Coronary artery (tissue), 2 donors: Measurements from ENCODE around the gene FAM50A.
"Not testable (repeated sequence)": the region's sequence is repeated elsewhere in the genome, so short reads cannot be mapped to it uniquely, and the experiment has no call there.

ENCODE experiments used
- DNase-seq: peaks from one replicate; pipeline ENCODE4 v3.0.0-alpha.2; 2017; ENCODE audit warnings: low spot score
- H3K27ac ChIP-seq, 2 donors: fragments of 200-600 bp; sonication (generic); one replicate each; pipeline ENCODE4 v1.5.1; 2016 to 2019
- H3K4me3 ChIP-seq: fragments of 200-600 bp; sonication (generic); 2 replicates; pipeline ENCODE4 v1.5.1; 2016; ENCODE audit warnings: mild to moderate bottlenecking, moderate library complexity
- CTCF ChIP-seq: fragments of 200-600 bp; sonication (generic); IDR thresholded peaks from one replicate; pipeline ENCODE4 v1.5.1; 2019; ENCODE audit warnings: antibody characterized with exemption

Gene FAM50A

GRCh38 chrX:154399527-154400368 lies 44.2 kb upstream of the FAM50A start:
- Histone ChIP-seq H3K4me3 (peak overlapping the region; percentile 84), H3K27ac (peak overlapping the region in 1 of 2 donors; percentile 99)
- no peak for DNase-seq
- TF ChIP-seq CTCF: no peak

GRCh38 chrX:154400369-154400817 lies 43.5 kb upstream of the FAM50A start:
- H3K4me3 ChIP-seq: peak overlapping the region; percentile 84
- DNase-seq, H3K27ac ChIP-seq: not testable (repeated sequence)

- H3K27ac ChIP-seq: no peak overlapping the region
- DNase-seq: no peak
- TF ChIP-seq CTCF: no peak
Measured at GRCh38 chrX:154401045-154401799, 42.7 kb upstream of the FAM50A start.

GRCh38 chrX:154401918-154402621 lies 41.9 kb upstream of the FAM50A start:
- no peak for DNase-seq
- H3K27ac ChIP-seq: peak overlapping the region in 1 of 2 donors; percentile 6
- TF ChIP-seq CTCF: no peak
- H3K4me3 ChIP-seq: no peak overlapping the region

More at GRCh38 chrX:154401045-154401799, 42.7 kb upstream of the FAM50A start:
- no peak overlapping the region for H3K4me3 ChIP-seq

- no peak for TF ChIP-seq CTCF
- H3K27ac ChIP-seq: peak overlapping the region in 1 of 2 donors; percentile 2
- H3K4me3 ChIP-seq: no peak overlapping the region
- DNase-seq: peak; percentile 68
Measured at GRCh38 chrX:154402622-154403127, 41.3 kb upstream of the FAM50A start.

- DNase-seq: peak; percentile 60
- Histone ChIP-seq H3K27ac (no peak overlapping the region), H3K4me3 (no peak overlapping the region)
- no peak for TF ChIP-seq CTCF
Measured at GRCh38 chrX:154403192-154403591, 40.7 kb upstream of the FAM50A start.

- H3K27ac ChIP-seq: no peak overlapping the region
- no peak for DNase-seq
- TF ChIP-seq CTCF: no peak
Measured at GRCh38 chrX:154403858-154404257, 40.1 kb upstream of the FAM50A start.

More at GRCh38 chrX:154403858-154404257, 40.1 kb upstream of the FAM50A start:
- H3K4me3 ChIP-seq: no peak overlapping the region
